Measurements from ENCODE around the gene POLG2.
"Not testable (repeated sequence)": the region's sequence is repeated elsewhere in the genome, so short reads cannot be mapped to it uniquely, and the experiment has no call there.

POLG2 gene

DNA sequence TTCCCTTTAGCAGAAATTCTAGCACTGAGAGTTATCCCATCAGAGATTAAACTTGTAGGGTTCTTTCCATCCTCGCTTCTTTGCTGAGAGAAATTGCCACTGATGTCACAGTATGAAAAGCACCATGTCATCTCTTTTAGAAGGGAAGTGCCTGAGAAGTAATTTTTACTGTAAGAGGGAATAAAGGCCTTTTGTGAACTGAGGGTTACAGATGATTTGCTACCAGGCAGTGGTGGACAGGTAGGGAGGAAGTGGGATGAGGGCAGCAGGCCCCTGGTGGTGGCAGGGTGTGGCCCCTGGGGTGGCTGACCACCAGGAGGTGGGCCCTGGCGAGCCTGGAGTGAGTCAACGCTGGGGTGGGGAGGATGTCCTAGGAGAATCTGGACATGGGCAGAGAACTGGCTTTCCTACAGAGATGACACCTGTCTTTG, 54.3 kb downstream of the POLG2 start:
- DNase-seq (ENCODE audit: low read depth) = no peak
- no peak overlapping the region for H3K4me3 ChIP-seq (ENCODE audit: low read length)
- TF ChIP-seq, protein P1, sequence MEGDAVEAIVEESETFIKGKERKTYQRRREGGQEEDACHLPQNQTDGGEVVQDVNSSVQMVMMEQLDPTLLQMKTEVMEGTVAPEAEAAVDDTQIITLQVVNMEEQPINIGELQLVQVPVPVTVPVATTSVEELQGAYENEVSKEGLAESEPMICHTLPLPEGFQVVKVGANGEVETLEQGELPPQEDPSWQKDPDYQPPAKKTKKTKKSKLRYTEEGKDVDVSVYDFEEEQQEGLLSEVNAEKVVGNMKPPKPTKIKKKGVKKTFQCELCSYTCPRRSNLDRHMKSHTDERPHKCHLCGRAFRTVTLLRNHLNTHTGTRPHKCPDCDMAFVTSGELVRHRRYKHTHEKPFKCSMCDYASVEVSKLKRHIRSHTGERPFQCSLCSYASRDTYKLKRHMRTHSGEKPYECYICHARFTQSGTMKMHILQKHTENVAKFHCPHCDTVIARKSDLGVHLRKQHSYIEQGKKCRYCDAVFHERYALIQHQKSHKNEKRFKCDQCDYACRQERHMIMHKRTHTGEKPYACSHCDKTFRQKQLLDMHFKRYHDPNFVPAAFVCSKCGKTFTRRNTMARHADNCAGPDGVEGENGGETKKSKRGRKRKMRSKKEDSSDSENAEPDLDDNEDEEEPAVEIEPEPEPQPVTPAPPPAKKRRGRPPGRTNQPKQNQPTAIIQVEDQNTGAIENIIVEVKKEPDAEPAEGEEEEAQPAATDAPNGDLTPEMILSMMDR (conservative IDR thresholded peaks at IDR 0.05; ENCODE audit: low read length) = no peak

DNA sequence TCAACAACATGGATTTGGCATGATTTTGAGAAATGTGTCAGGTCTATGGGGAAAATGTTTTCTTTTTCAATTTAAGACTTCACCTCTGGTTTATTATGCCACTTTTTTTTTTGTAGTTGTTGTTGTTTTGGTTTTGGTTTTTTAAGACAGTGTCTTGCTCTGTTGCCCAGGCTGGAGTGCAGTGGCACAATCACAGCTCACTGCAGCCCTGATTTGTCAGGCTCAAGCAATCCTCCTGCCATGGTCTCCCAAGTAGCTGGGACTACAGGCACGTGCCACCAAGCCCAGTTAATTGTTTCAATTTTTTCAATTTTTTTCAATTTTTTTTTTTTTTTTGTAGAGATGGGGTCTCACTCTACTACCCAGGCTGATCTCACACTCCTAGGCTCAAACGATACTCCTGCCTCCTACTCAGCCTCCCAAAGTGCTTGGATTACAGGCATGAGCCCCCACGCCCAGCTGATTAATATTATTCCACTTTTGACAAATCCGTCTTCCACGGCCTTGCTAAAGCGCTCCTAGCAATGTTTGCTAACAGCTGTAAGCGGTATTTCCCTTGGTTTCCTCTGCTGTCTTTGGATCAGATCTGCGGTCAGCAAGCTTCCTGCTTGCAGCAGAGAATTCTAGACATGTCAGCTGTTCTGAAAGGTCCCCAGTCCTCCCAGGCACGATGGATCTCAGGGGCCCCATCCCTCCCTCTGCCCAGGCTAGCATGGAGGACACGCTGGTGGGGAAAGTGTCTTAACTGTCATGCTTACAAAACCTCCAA, 54.9 kb downstream of the POLG2 start:
- DNase-seq (ENCODE audit: low read depth) = peak; percentile 65
- no peak overlapping the region for H3K4me3 ChIP-seq (ENCODE audit: low read length)
- TF ChIP-seq, protein P1 (conservative IDR thresholded peaks at IDR 0.05; ENCODE audit: low read length) = no peak

DNA sequence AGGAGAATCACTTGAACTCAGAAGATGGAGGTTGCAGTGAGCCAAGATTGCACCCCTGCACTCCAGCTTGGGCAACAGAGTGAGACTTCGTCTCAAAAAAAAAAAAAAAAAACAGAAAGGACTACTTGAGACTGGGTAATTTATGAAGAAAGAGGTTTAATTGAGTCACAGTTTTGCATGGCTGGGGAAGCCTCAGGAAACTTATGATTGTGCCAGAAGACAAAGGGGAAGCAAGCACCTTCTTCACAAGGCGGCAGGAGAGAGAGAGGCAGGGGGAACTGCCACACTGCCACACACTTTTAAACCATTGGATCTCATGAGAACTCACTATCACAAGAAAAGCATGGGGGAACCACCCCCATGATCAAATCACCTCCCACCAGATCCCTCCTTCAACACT, 56.9 kb downstream of the POLG2 start:
- TF ChIP-seq, protein P1 (conservative IDR thresholded peaks at IDR 0.05; ENCODE audit: low read length) = no peak
- no peak overlapping the region for H3K4me3 ChIP-seq (ENCODE audit: low read length)
- DNase-seq (ENCODE audit: low read depth) = no peak

DNA sequence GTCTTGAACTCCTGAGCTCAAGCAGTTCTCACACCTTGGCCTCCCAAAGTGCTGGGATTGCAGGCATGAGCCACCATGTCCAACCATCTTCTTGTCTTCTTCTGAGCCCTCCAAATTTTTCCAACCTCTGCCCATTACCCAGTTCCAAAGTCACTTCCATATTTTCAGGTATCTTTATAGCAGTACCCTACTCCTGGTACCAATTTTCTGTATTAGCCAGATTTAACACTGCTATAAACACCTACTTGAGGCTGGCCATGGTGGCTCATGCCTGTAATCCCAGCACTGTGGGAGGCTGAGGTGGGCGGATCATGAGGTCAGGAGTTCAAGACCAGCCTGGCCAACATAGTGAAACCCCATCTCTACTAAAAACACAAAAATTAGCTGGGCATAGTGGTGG, 57.3 kb downstream of the POLG2 start:
- not testable (repeated sequence) for H3K4me3 ChIP-seq (ENCODE audit: low read length); DNase-seq (ENCODE audit: low read depth)

DNA sequence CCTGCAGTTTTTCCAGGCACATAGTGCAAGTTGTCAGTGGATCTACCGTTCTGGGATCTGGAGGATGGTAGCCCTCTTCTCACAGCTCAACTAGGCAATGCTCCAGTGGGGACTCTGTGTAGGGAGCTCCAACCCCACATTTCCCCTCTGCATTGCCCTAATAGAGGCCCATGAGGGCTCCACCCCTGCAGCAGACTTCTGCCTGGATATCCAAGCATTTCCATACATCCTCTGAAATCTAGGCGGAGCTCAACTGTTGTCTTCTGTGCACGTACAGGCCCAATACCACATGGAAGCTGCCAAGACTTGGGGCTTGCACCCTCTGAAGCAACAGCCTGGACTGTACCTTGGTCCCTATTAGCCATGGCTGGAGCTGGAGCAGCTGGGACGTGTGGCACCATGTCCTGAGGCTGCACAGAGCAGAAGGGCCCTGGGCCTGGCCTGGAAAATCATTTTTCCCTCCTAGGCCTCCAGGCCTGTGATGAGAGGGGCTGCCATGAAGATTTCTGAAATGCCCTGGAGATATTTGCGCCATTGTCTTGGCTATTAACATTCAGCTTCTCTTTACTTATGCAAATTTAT, 58.8 kb downstream of the POLG2 start:
- H3K4me3 ChIP-seq (ENCODE audit: low read length) = no peak overlapping the region
- DNase-seq (ENCODE audit: low read depth) = no peak
- TF ChIP-seq, protein P1 (conservative IDR thresholded peaks at IDR 0.05; ENCODE audit: low read length) = no peak

DNA sequence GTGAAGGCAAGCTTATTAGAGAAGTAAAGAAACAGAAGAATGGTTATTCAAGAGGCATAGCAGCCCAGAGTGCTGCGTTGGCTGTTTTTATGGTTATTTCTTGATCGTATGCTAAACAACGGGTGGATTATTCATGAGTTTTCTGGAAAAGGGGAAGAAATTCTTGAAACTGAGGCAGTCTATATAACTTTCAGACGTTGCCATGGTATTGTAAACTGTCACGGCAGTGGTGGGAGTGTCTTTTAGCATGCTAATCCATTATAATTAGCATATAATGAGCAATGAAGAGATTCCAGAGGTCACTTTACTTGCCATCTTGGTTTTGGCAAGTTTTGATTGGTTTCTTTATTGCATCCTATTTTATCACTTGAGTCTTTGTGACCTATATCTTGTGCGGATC, 65.3 kb downstream of the POLG2 start:
- no peak for DNase-seq (ENCODE audit: low read depth)
- TF ChIP-seq, protein P1 (conservative IDR thresholded peaks at IDR 0.05; ENCODE audit: low read length) = no peak
- H3K4me3 ChIP-seq (ENCODE audit: low read length) = no peak overlapping the region

DNA sequence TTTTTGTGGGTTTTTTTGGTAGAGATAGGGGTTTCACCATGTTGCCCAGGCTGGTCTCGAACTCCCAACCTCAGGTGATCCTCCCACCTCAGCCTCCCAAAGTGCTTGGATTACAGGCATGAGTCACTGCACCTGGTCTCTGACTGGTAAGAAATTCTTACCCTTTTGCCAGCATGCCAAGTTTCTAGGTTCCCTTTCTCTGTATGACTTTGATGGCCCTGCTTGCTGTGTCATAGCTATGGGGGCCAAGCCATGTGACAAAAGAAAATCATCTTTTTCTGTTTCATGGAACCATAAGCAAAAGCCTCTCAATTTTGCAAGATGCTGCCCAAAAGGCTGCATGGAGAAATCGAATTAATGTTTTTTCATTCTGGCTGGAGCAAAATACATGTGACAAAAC, 66.8 kb downstream of the POLG2 start:
- DNase-seq (ENCODE audit: low read depth); H3K4me3 ChIP-seq (ENCODE audit: low read length): not testable (repeated sequence)

DNA sequence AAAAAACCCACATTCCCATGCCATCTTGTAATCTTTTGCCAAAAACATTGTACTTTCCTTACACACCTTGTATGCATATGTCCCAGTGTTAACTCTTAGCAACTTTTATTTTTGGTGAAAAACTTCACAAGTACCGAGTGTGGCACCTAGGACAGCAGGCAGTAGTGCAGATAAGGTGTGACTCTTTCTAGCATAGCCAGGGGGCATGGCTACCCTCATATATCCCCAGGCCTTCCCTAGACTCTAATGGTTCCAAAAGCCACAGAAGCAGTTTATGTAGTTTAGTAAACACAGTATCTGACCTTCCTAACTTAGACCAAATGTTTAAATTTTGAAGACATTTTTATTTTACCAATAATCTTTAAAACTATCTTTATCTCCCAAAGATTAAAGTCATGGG, 68.4 kb downstream of the POLG2 start:
- TF ChIP-seq, protein P1 (conservative IDR thresholded peaks at IDR 0.05; ENCODE audit: low read length) = no peak
- no peak overlapping the region for H3K4me3 ChIP-seq (ENCODE audit: low read length)
- DNase-seq (ENCODE audit: low read depth) = no peak
